GM10266 (cell line): Measurements from ENCODE around the gene ABCA12.

ENCODE experiments used
- DNase-seq: peaks from one replicate; pipeline ENCODE4 v3.0.0; 2012; ENCODE audit errors: extremely low spot score
- CTCF ChIP-seq: IDR thresholded peaks from 2 replicates; pipeline ENCODE4 v1.5.1; 2012; ENCODE audit warnings: mild to moderate bottlenecking, low read depth; ENCODE audit not compliant: control insufficient read depth, insufficient read depth; ENCODE audit errors: missing control alignments

Gene ABCA12

GRCh38 chr2:214934006-214934405 is 204.4 kb downstream of the ABCA12 start:
- no peak for DNase-seq
- no peak for TF ChIP-seq CTCF

- TF ChIP-seq CTCF, result no peak
- DNase-seq, result no peak
Observed at GRCh38 chr2:214904634-214905033, 233.8 kb downstream of the ABCA12 start.

- no peak for DNase-seq
- TF ChIP-seq CTCF, result no peak
Observed at GRCh38 chr2:214904176-214904575, 234.2 kb downstream of the ABCA12 start.

- no peak for DNase-seq
Observed at GRCh38 chr2:214902286-214902685, 236.1 kb downstream of the ABCA12 start.

GRCh38 chr2:214899751-214900150 is 238.7 kb downstream of the ABCA12 start:
- no peak for TF ChIP-seq CTCF
- no peak for DNase-seq

More at GRCh38 chr2:214902286-214902685, 236.1 kb downstream of the ABCA12 start:
- no peak for TF ChIP-seq CTCF

GRCh38 chr2:214896274-214896673 is 242.2 kb downstream of the ABCA12 start:
- TF ChIP-seq CTCF, result no peak
- DNase-seq, result no peak

- TF ChIP-seq CTCF, result no peak
- DNase-seq, result no peak
Observed at GRCh38 chr2:214895469-214895868, 243.0 kb downstream of the ABCA12 start.
